ENCODE data around the gene ZNF618. TPM values are rescaled to one million over a fixed set of nuclear protein-coding genes. Genes with fewer than 3 reads are reported as not detected.

ZNF618 gene
- total RNA-seq, 2 experiments from 2014 or later = not detected

GRCh38 chr9:114059047-114059803, 183.1 kb downstream of the ZNF618 start:
- ChIA-PET POLR2A (no interaction called here), CTCF (ENCODE audit: unreplicated experiment) (no interaction called here)
- TF ChIP-seq CTCF (conservative IDR thresholded peaks at IDR 0.05; ENCODE audit: low read length) = no peak
- TF ChIP-seq EZH2phosphoT487 (IDR thresholded peaks at IDR 0.05; ENCODE audit: borderline replicate concordance, low read depth, low read length) = no peak
- DNase-seq (ENCODE audit: low spot score) = no peak
- H4K20me1 ChIP-seq (ENCODE audit: insufficient read depth, low read length) = no peaks in the 10 kb centered on the region
- H3K36me3 ChIP-seq (ENCODE audit: insufficient read depth, low read length) = no peaks in the 10 kb centered on the region
- no peaks in the 10 kb centered on the region for H3K9me2 ChIP-seq (ENCODE audit: insufficient read depth, low read length)
- H3K4me3 ChIP-seq (ENCODE audit: low read depth, low read length, poor library complexity, severe bottlenecking) = no peak overlapping the region
- intact Hi-C loops (cut with micrococcal nuclease; ENCODE audit: unreplicated experiment) = no loop called here
- H3K79me2 ChIP-seq (ENCODE audit: insufficient read depth, low read depth, low read length) = no peaks in the 10 kb centered on the region
- no peak overlapping the region for H3K27ac ChIP-seq (ENCODE audit: low read depth, low read length, poor library complexity, severe bottlenecking)
- H3K4me1 ChIP-seq (ENCODE audit: insufficient read depth, low read length, poor library complexity, severe bottlenecking) = no peaks in the 10 kb centered on the region
- no peaks in the 10 kb centered on the region for H3K9me3 ChIP-seq (ENCODE audit: low read length)
- no peak overlapping the region for H2AFZ ChIP-seq (ENCODE audit: low read length)
- BruUV-seq (replicated peaks) = no TSS peak
- H3K4me2 ChIP-seq (ENCODE audit: low read length) = no peak overlapping the region

- CTCF ChIA-PET (ENCODE audit: unreplicated experiment) = no interaction called here
- H3K9me2 ChIP-seq (ENCODE audit: insufficient read depth, low read length) = no peaks in the 10 kb centered on the region
- no TSS peak for BruUV-seq (replicated peaks)
- POLR2A ChIA-PET = no interaction called here
- no peaks in the 10 kb centered on the region for H4K20me1 ChIP-seq (ENCODE audit: insufficient read depth, low read length)
- DNase-seq (ENCODE audit: low spot score) = no peak
- TF ChIP-seq EZH2phosphoT487 (IDR thresholded peaks at IDR 0.05; ENCODE audit: borderline replicate concordance, low read depth, low read length) = no peak
- TF ChIP-seq CTCF (conservative IDR thresholded peaks at IDR 0.05; ENCODE audit: low read length) = no peak
- H3K4me3 ChIP-seq (ENCODE audit: low read depth, low read length, poor library complexity, severe bottlenecking) = no peak overlapping the region
- no peaks in the 10 kb centered on the region for H3K79me2 ChIP-seq (ENCODE audit: insufficient read depth, low read depth, low read length)
- H3K4me2 ChIP-seq (ENCODE audit: low read length) = no peak overlapping the region
- H3K27ac ChIP-seq (ENCODE audit: low read depth, low read length, poor library complexity, severe bottlenecking) = no peak overlapping the region
- no peaks in the 10 kb centered on the region for H3K9me3 ChIP-seq (ENCODE audit: low read length)
- H2AFZ ChIP-seq (ENCODE audit: low read length) = no peak overlapping the region
- no peaks in the 10 kb centered on the region for H3K4me1 ChIP-seq (ENCODE audit: insufficient read depth, low read length, poor library complexity, severe bottlenecking)
- no peaks in the 10 kb centered on the region for H3K36me3 ChIP-seq (ENCODE audit: insufficient read depth, low read length)
- intact Hi-C loops (cut with micrococcal nuclease; ENCODE audit: unreplicated experiment) = no loop called here
Measured at GRCh38 chr9:114060070-114060469, 184.0 kb downstream of the ZNF618 start.

- no peaks in the 10 kb centered on the region for H3K9me2 ChIP-seq (ENCODE audit: insufficient read depth, low read length)
- intact Hi-C loops (cut with micrococcal nuclease; ENCODE audit: unreplicated experiment) = no loop called here
- H3K36me3 ChIP-seq (ENCODE audit: insufficient read depth, low read length) = no peaks in the 10 kb centered on the region
- DNase-seq (ENCODE audit: low spot score) = no peak
- ChIA-PET CTCF (ENCODE audit: unreplicated experiment) (no interaction called here), POLR2A (no interaction called here)
- BruUV-seq (replicated peaks) = no TSS peak
- no peaks in the 10 kb centered on the region for H4K20me1 ChIP-seq (ENCODE audit: insufficient read depth, low read length)
- no peaks in the 10 kb centered on the region for H3K79me2 ChIP-seq (ENCODE audit: insufficient read depth, low read depth, low read length)
- TF ChIP-seq CTCF (conservative IDR thresholded peaks at IDR 0.05; ENCODE audit: low read length) = no peak
- TF ChIP-seq EZH2phosphoT487 (IDR thresholded peaks at IDR 0.05; ENCODE audit: borderline replicate concordance, low read depth, low read length) = no peak
- H3K4me1 ChIP-seq (ENCODE audit: insufficient read depth, low read length, poor library complexity, severe bottlenecking) = no peaks in the 10 kb centered on the region
- H3K4me3 ChIP-seq (ENCODE audit: low read depth, low read length, poor library complexity, severe bottlenecking) = no peak overlapping the region
- H2AFZ ChIP-seq (ENCODE audit: low read length) = no peak overlapping the region
- no peaks in the 10 kb centered on the region for H3K9me3 ChIP-seq (ENCODE audit: low read length)
- H3K27ac ChIP-seq (ENCODE audit: low read depth, low read length, poor library complexity, severe bottlenecking) = no peak overlapping the region
- H3K4me2 ChIP-seq (ENCODE audit: low read length) = no peak overlapping the region
Measured at GRCh38 chr9:114060711-114061110, 184.6 kb downstream of the ZNF618 start.
